AG09319 (cell line): Measurements from ENCODE around the gene EPS15.
"Not testable (repeated sequence)": the region's sequence is repeated elsewhere in the genome, so short reads cannot be mapped to it uniquely, and the experiment has no call there.

ENCODE experiments used
- DNase-seq: peaks from one replicate; pipeline ENCODE4 v3.0.0-alpha.2; 2010; ENCODE audit warnings: low read depth; ENCODE audit errors: extremely low read depth
- TF ChIP-seq, protein P1 (sequence below): IDR thresholded peaks from 2 replicates; pipeline ENCODE4 v1.5.1; 2011; ENCODE audit warnings: low read depth, mild to moderate bottlenecking, inconsistent platforms, low read length, moderate library complexity

Gene EPS15

DNA sequence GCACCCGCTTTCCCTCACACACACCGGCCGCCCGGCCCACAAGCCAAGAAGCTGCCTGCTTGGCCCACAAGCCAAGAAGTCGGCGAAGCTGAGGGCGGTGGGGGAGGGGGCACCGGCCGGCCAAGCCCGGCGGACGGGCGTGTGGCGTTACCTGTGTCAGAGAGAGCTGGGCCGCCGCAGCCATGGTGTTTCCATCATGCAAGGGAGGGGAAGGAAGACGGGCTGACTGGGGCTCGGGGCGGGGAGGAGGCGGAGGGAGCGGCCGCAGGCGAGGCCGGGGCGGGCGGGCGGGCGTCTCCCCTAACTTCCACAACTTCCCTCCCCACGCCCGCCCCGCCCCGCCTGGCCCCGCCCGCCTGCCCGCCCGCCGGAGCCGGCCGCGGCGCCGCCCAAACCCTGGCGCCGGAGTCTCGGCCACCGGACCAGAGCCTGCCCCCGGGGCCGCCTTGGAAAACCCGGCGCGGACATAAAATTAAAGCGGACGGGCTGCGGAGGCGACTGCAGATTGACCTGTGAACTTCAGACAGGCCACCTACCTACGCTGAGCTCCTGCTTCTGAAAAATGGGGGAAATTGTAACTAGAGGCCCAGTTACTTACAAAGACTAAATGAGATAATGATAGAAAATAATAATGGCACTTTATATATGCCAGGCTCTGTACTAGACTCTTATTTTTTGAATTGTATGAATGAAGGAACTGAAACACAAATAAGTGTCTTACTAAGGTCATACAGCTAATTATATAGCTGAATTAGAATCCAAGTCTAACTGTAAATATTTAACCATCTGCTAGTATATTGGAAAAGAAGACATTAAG lies at the start of gene EPS15:
Gene EPS15, minus strand, starts transcription at position 219 of the 817 bp plus-strand sequence. Its CDS starts 35 bp downstream, at position 184.
- TF ChIP-seq, protein P1, sequence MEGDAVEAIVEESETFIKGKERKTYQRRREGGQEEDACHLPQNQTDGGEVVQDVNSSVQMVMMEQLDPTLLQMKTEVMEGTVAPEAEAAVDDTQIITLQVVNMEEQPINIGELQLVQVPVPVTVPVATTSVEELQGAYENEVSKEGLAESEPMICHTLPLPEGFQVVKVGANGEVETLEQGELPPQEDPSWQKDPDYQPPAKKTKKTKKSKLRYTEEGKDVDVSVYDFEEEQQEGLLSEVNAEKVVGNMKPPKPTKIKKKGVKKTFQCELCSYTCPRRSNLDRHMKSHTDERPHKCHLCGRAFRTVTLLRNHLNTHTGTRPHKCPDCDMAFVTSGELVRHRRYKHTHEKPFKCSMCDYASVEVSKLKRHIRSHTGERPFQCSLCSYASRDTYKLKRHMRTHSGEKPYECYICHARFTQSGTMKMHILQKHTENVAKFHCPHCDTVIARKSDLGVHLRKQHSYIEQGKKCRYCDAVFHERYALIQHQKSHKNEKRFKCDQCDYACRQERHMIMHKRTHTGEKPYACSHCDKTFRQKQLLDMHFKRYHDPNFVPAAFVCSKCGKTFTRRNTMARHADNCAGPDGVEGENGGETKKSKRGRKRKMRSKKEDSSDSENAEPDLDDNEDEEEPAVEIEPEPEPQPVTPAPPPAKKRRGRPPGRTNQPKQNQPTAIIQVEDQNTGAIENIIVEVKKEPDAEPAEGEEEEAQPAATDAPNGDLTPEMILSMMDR: no peak
- DNase-seq: peak; percentile 44

DNA sequence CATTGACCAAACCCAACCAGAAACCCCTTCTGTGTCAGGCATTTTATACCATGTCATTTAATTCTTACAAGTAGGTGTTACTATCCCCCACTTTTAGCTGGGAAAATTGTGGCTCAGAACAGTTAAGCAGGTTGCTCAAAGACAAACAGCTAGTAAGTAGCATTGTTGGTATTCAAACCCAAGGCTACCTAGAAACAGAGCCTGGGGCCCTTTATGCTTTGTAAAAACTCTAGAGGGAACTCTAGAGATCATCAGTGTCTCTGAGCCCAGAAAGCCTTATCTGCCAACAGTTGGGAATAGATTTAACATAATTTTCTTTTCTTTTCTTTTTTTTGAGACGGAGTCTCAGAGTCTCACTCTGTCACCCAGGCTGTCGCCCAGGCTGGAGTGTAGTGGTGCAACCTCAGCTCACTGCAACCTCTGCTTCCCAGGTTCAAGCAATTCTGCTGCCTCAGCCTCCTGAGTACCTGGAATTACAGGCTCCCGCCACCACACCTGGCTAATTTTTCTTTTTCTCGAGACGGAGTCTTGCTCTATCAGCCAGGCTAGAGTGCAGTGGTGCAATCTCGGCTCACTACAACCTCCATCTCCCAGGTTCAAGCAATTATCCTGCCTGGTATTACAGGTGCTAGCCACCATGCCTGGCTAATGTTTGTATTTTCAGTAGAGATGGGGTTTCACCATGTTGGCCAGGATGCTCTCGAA lies 49.3 kb upstream of the EPS15 start:
- DNase-seq: no peak
- TF ChIP-seq, protein P1: no peak; the same call in none of the 2 replicates

DNA sequence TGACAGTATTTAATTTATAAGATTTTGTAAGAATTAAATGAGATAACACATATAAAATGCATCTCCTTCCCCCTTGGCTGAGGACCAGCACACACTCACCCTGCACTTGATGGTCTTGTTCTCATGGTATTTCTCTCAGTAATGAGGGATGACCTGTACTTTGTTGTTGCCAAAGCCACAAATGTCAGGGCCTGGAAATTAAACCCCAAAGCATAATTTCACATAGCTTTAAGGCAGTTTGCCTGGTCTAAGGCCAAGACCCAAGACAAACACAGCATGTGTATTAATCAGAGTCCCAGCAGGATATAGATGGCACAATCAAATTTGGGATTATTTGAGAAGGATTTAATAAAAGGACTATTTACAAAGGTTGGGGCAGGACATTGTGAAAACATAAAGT lies 48.6 kb upstream of the EPS15 start:
- DNase-seq: peak; percentile 96
- TF ChIP-seq, protein P1: no peak

DNA sequence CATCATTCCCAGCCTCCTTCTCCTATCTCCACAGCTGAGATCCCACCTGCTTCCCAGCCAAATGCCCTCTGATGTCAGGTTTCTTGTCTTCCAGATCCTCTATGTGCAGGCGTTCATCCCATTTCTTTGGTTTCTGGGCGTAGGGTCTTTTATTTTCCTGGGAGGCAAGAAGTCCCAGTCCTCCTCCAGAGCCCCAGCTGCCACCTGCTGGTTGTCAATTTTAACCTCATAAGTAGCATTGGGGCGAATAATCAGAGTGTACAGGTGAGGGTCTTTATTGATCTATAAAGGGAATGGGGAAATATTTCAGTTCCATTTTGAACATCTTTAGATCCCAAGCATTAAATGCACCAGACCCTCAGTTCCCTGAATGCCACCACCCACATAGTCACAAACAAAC lies 47.2 kb upstream of the EPS15 start:
- no peak for DNase-seq
- TF ChIP-seq, protein P1: no peak

DNA sequence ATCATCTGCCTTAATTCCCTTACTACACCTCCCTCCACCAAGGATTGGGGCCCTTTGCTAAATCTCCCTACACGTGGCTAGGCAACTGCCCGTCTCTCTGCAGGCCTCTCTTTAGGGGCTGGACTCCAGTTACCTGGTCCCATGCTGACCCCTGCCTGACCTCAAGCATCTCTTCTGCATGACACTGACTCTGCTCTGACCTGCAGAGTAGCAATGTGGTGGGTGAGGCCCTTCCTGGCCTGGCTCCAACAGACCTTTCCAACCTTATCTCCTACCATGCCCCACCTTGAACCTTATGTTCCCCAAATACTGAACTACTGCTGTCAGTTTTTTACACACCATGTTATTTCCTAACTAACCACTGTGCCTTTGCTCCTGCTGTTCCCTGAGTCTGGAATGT lies 45.9 kb upstream of the EPS15 start:
- DNase-seq: no peak
- TF ChIP-seq, protein P1: no peak

DNA sequence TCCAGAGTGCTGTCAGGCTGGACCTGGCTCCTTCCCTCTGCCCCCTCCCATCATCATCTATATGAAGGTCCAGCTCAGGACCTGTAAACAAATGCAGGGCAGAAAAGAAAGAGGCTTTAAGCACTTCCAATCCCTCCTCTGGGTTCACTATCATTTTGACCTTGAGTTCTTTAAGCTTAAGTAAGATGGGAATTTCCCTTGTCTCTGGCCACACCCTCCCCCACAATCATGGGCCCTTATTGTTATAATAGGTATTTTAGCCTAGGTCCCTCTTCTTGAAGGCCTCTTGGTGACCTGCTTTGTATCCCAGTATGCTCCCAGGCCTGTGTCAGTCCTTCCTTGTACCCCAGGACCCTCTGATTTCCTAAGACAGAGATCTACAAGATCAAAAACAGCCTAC lies 45.1 kb upstream of the EPS15 start:
- TF ChIP-seq, protein P1: no peak
- no peak for DNase-seq

DNA sequence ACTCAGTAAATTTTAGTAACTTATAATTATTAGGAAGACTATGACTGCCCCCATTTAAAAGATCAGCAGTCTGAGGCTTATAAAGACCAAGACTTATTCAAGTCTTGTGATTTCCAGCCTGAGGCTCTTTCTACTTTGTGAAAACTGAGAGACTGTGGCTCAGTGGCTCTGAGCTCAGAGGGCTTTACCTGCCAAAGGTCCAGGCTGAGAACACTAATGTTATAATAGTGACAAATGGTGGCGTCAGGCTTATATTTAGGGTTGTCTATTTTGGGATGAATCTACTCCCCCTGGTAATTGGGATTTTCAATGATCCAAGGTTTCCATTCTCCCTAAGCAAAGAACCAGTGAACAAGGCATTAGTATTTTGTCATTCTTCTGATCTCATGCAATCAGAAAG lies 42.6 kb upstream of the EPS15 start:
- no peak for DNase-seq
- TF ChIP-seq, protein P1: no peak

DNA sequence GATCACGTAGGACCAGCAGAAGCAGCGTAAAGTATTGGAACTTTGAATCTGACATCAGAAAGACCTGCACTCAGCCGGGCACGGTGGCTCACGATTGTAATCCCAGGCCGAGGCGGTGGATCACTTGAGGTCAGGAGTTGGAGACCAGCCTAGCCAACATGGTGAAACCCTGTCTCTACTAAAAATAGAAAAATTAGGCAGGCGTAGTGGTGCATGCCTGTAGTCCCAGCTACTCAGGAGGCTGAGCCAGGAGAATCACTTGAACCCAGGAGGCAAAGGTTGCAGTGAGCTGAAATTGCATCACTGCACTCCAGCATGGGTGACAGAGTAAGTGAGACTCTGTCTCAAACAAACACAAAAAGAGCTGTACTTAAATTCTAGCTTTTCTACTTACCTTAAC lies 41.8 kb upstream of the EPS15 start:
- not testable (repeated sequence) for DNase-seq
